ENCODE data around the gene CPNE6. TPM values are rescaled to one million over a fixed set of nuclear protein-coding genes. Genes with fewer than 3 reads are reported as not detected.

Gene CPNE6
- total RNA-seq, 1 donor from 2014 or later = not detected

DNA sequence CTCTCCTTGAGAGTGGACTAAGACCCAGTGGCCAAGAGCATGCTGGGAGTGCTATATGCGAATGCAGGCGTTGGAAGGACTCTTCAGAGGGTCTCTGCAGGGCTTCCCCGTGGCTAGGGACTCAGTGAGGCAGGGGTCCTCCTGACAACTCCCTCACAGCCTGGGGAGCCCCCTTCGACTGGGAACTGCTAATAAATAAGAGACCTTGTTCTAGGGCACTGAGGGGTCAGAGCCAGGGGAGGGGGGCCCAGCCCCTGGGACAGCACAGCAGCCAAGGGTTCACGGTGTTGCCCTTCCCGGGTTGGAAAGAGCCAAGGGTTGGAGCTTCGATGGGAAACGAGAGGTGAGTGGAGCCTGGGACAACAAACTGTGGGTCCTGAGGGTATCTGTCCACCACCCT is 6.0 kb upstream of the CPNE6 start:
- TF ChIP-seq, protein P1, sequence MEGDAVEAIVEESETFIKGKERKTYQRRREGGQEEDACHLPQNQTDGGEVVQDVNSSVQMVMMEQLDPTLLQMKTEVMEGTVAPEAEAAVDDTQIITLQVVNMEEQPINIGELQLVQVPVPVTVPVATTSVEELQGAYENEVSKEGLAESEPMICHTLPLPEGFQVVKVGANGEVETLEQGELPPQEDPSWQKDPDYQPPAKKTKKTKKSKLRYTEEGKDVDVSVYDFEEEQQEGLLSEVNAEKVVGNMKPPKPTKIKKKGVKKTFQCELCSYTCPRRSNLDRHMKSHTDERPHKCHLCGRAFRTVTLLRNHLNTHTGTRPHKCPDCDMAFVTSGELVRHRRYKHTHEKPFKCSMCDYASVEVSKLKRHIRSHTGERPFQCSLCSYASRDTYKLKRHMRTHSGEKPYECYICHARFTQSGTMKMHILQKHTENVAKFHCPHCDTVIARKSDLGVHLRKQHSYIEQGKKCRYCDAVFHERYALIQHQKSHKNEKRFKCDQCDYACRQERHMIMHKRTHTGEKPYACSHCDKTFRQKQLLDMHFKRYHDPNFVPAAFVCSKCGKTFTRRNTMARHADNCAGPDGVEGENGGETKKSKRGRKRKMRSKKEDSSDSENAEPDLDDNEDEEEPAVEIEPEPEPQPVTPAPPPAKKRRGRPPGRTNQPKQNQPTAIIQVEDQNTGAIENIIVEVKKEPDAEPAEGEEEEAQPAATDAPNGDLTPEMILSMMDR (IDR thresholded peaks at IDR 0.05) = no peak
- no peak for TF ChIP-seq EZH2phosphoT487 (IDR thresholded peaks at IDR 0.05)
- TF ChIP-seq EZH2 (IDR thresholded peaks at IDR 0.05) = no peak
- H3K27me3 ChIP-seq = no peaks in the 10 kb centered on the region
- no peaks in the 10 kb centered on the region for H3K79me2 ChIP-seq (ENCODE audit: low read depth)
- no peaks in the 10 kb centered on the region for H3K36me3 Mint-ChIP-seq
- H3K9ac ChIP-seq = no peak overlapping the region
- H2AFZ ChIP-seq (replicated peaks) = no peak overlapping the region
- peaks cover 5% of the 10 kb centered on the region for H3K4me1 Mint-ChIP-seq
- no peaks in the 10 kb centered on the region for H3F3A ChIP-seq (ENCODE audit: low read depth)
- no peaks in the 10 kb centered on the region for H3K9me3 ChIP-seq (ENCODE audit: low read depth)
- no peaks in the 10 kb centered on the region for H3K36me3 ChIP-seq
- no peak for DNase-seq (ENCODE audit: low spot score)
- H3K4me3 Mint-ChIP-seq = no peak overlapping the region
- H3K4me3 ChIP-seq = no peak overlapping the region
- no peaks in the 10 kb centered on the region for H4K20me1 ChIP-seq (ENCODE audit: low read depth)
- no peaks in the 10 kb centered on the region for H3K4me1 ChIP-seq
- H3K27ac Mint-ChIP-seq = no peak overlapping the region
- H3K27ac ChIP-seq = no peak overlapping the region
- no peak overlapping the region for H3K4me2 ChIP-seq
- no peaks in the 10 kb centered on the region for H3K9me3 Mint-ChIP-seq
- H3K27me3 Mint-ChIP-seq (ENCODE audit: insufficient read depth, low read depth) = peaks cover 6% of the 10 kb centered on the region

DNA sequence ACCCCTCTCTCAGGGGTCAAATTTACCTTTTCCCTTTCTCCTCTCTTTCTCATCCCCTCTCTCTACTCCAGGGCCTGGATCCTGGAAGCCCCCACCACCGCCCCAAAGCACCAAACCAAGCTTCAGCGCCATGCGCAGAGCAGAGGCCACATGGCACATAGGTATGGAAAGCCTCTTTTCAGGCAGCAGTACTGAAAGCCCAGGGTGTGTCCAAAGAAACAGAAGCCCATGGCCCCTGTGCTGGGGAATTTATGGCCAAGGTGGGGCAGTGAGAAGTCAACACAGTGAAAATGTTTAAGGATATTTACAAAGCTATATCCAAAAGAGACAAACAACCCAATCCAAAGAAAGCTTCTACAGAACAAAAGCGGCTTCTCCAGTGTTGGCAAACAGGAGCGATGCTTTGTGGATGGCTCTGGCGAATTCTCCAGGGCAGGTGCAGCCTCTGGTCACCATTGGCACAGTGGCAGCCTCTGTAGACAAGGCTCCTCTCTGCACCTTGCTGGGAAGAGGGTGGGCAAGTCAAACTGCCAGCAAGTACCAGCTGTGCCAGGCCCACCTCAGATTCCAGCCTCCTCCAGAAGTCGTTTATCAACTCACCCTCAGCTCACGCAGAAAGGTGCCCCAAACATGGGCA is 4.7 kb upstream of the CPNE6 start:
- H3K4me3 Mint-ChIP-seq = no peak overlapping the region
- DNase-seq (ENCODE audit: low spot score) = no peak
- Histone ChIP-seq H3K4me2 (no peak overlapping the region), H3K36me3 (no peaks in the 10 kb centered on the region), H3K27me3 (no peaks in the 10 kb centered on the region), H3K27ac (no peak overlapping the region), H3K4me1 (no peaks in the 10 kb centered on the region), H4K20me1 (ENCODE audit: low read depth) (no peaks in the 10 kb centered on the region), H2AFZ (replicated peaks) (no peak overlapping the region), H3K9me3 (ENCODE audit: low read depth) (no peaks in the 10 kb centered on the region), H3K9ac (no peak overlapping the region), H3K79me2 (ENCODE audit: low read depth) (no peaks in the 10 kb centered on the region), H3K4me3 (no peak overlapping the region), H3F3A (ENCODE audit: low read depth) (no peaks in the 10 kb centered on the region)
- H3K4me1 Mint-ChIP-seq = peaks cover 5% of the 10 kb centered on the region
- no peaks in the 10 kb centered on the region for H3K36me3 Mint-ChIP-seq
- no peaks in the 10 kb centered on the region for H3K9me3 Mint-ChIP-seq
- peaks cover 6% of the 10 kb centered on the region for H3K27me3 Mint-ChIP-seq (ENCODE audit: insufficient read depth, low read depth)
- no peak overlapping the region for H3K27ac Mint-ChIP-seq
- no peak for TF ChIP-seq EZH2phosphoT487 (IDR thresholded peaks at IDR 0.05)
- TF ChIP-seq, protein P1 (IDR thresholded peaks at IDR 0.05) = no peak
- TF ChIP-seq EZH2 (IDR thresholded peaks at IDR 0.05) = no peak

DNA sequence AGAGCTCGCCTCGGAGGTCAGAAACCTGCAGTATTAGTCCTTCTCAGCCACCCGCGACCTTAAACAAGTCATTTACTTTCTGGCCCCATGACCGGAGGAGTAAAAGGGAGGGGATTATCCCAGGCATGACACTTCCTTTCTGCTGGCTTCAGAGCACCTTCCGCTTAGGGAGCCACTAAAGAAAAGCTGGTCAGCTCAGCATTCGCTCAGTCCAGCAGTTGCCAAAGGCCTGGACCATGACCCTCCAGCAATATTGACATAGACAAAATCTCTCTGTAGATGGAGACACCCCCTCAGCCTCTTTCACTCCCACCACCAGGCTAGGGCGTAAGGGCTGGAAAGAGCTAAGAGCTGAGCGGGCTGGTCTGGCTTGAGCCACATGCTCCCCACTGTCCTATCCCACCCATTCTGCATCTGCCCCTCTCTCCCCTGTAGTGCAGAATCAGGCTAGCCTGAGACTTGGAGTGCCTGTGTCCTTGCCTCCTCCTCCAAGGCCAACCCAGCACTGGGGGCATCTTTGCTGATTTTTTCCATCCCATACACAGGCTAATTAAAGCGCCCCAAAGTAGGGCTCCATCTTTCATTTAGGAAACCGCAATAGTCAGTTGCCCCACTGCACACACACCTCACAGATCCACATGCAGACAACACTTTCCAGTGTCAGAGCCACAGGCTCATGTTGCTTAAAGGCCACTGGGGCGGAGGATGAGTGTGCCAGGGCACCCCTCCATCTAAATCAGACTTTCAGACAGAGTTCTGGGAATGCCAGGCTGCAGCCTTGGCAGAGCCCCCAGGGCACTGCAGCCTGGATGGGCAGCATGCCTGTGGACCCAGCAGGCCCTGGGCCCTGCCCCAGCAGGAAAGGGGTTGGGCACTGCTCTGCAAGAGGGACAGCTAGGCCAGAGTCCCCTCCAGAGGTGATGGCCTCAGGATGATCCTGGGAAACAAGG is 4.0 kb upstream of the CPNE6 start:
- Mint-ChIP-seq H3K36me3 (no peaks in the 10 kb centered on the region), H3K27me3 (ENCODE audit: insufficient read depth, low read depth) (peaks cover 6% of the 10 kb centered on the region), H3K27ac (no peak overlapping the region), H3K9me3 (no peaks in the 10 kb centered on the region), H3K4me3 (no peak overlapping the region), H3K4me1 (peaks cover 5% of the 10 kb centered on the region)
- Histone ChIP-seq H3K4me3 (no peak overlapping the region), H3K79me2 (ENCODE audit: low read depth) (no peaks in the 10 kb centered on the region), H3K4me2 (no peak overlapping the region), H3K36me3 (no peaks in the 10 kb centered on the region), H3F3A (ENCODE audit: low read depth) (no peaks in the 10 kb centered on the region), H3K27ac (no peak overlapping the region), H3K9me3 (ENCODE audit: low read depth) (no peaks in the 10 kb centered on the region), H2AFZ (replicated peaks) (no peak overlapping the region), H4K20me1 (ENCODE audit: low read depth) (no peaks in the 10 kb centered on the region), H3K9ac (no peak overlapping the region), H3K4me1 (no peaks in the 10 kb centered on the region), H3K27me3 (no peaks in the 10 kb centered on the region)
- DNase-seq (ENCODE audit: low spot score) = no peak
- TF ChIP-seq EZH2 (IDR thresholded peaks at IDR 0.05) (no peak), EZH2phosphoT487 (IDR thresholded peaks at IDR 0.05) (no peak)
- TF ChIP-seq, protein P1 (IDR thresholded peaks at IDR 0.05) = no peak
